Osteocyte (in vitro differentiated cells): ENCODE measurements around the gene COLEC12. TPM values are rescaled to one million over a fixed set of nuclear protein-coding genes. Genes with fewer than 3 reads are reported as not detected.

Experiments
- DNase-seq: peaks from one replicate; pipeline ENCODE4 v3.0.0; 2021; ENCODE audit warnings: mixed read lengths; ENCODE audit not compliant: unreplicated experiment; ENCODE audit errors: extremely low spot score
- H3K27ac Mint-ChIP-seq: one replicate; pipeline ENCODE4 v1.8.0; 2021; ENCODE audit warnings: mild to moderate bottlenecking, mixed read lengths; ENCODE audit not compliant: unreplicated experiment
- H3K27me3 Mint-ChIP-seq: one replicate; pipeline ENCODE4 v1.8.0; 2021; ENCODE audit warnings: mixed read lengths; ENCODE audit not compliant: unreplicated experiment
- H3K36me3 Mint-ChIP-seq: one replicate; pipeline ENCODE4 v1.8.0; 2021; ENCODE audit warnings: mixed read lengths; ENCODE audit not compliant: unreplicated experiment
- H3K4me1 Mint-ChIP-seq: one replicate; pipeline ENCODE4 v1.8.0; 2021; ENCODE audit warnings: mixed read lengths; ENCODE audit not compliant: unreplicated experiment
- H3K4me3 Mint-ChIP-seq: one replicate; pipeline ENCODE4 v1.8.0; 2021; ENCODE audit warnings: mild to moderate bottlenecking, moderate library complexity, mixed read lengths; ENCODE audit not compliant: unreplicated experiment
- H3K9me3 Mint-ChIP-seq: one replicate; pipeline ENCODE4 v1.8.0; 2021; ENCODE audit warnings: mixed read lengths; ENCODE audit not compliant: unreplicated experiment
- total RNA-seq: library from RNA; stranded (reverse); gene quantifications from 2 replicates; pipeline ENCODE4 v1.2.1, GENCODE V29; 2021
- TF ChIP-seq, protein P1 (sequence below): fragments of 200-600 bp; sonication (generic); IDR thresholded peaks from 2 replicates; pipeline ENCODE4 v1.5.0; 2021; ENCODE audit warnings: antibody characterized with exemption, mild to moderate bottlenecking, moderate library complexity

COLEC12 gene
- total RNA-seq, 1 donor from 2014 or later, result 113 TPM

GRCh38 chr18:484749-485464 is 15.6 kb downstream of the COLEC12 start:
- Mint-ChIP-seq H3K36me3 (peaks cover 16% of the 10 kb centered on the region), H3K4me3 (no peak overlapping the region), H3K4me1 (peaks cover 60% of the 10 kb centered on the region), H3K9me3 (peaks cover 9% of the 10 kb centered on the region), H3K27ac (peak overlapping the region; percentile 31), H3K27me3 (no peaks in the 10 kb centered on the region)
- no peak for DNase-seq
- TF ChIP-seq, protein P1, sequence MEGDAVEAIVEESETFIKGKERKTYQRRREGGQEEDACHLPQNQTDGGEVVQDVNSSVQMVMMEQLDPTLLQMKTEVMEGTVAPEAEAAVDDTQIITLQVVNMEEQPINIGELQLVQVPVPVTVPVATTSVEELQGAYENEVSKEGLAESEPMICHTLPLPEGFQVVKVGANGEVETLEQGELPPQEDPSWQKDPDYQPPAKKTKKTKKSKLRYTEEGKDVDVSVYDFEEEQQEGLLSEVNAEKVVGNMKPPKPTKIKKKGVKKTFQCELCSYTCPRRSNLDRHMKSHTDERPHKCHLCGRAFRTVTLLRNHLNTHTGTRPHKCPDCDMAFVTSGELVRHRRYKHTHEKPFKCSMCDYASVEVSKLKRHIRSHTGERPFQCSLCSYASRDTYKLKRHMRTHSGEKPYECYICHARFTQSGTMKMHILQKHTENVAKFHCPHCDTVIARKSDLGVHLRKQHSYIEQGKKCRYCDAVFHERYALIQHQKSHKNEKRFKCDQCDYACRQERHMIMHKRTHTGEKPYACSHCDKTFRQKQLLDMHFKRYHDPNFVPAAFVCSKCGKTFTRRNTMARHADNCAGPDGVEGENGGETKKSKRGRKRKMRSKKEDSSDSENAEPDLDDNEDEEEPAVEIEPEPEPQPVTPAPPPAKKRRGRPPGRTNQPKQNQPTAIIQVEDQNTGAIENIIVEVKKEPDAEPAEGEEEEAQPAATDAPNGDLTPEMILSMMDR, result no peak

- Mint-ChIP-seq H3K27me3 (no peaks in the 10 kb centered on the region), H3K27ac (peak overlapping the region; percentile 97), H3K4me1 (peaks cover 68% of the 10 kb centered on the region), H3K9me3 (no peaks in the 10 kb centered on the region), H3K4me3 (peak overlapping the region; percentile 61), H3K36me3 (peaks cover 10% of the 10 kb centered on the region)
- DNase-seq, result no peak
- TF ChIP-seq, protein P1, result no peak
Measured at GRCh38 chr18:478681-479080, 21.8 kb downstream of the COLEC12 start.

- Mint-ChIP-seq H3K27ac (no peak overlapping the region), H3K4me3 (no peak overlapping the region), H3K36me3 (peaks cover 10% of the 10 kb centered on the region), H3K27me3 (no peaks in the 10 kb centered on the region), H3K9me3 (no peaks in the 10 kb centered on the region), H3K4me1 (peaks cover 74% of the 10 kb centered on the region)
- TF ChIP-seq, protein P1, result no peak
- DNase-seq, result no peak
Measured at GRCh38 chr18:477565-477964, 22.9 kb downstream of the COLEC12 start.

GRCh38 chr18:476251-476664 is 24.2 kb downstream of the COLEC12 start:
- Mint-ChIP-seq H3K4me3 (no peak overlapping the region), H3K27me3 (no peaks in the 10 kb centered on the region), H3K9me3 (no peaks in the 10 kb centered on the region), H3K4me1 (peaks cover 84% of the 10 kb centered on the region), H3K27ac (peak overlapping the region; percentile 88), H3K36me3 (peaks cover 10% of the 10 kb centered on the region)
- DNase-seq, result no peak
- TF ChIP-seq, protein P1, result no peak

DNA sequence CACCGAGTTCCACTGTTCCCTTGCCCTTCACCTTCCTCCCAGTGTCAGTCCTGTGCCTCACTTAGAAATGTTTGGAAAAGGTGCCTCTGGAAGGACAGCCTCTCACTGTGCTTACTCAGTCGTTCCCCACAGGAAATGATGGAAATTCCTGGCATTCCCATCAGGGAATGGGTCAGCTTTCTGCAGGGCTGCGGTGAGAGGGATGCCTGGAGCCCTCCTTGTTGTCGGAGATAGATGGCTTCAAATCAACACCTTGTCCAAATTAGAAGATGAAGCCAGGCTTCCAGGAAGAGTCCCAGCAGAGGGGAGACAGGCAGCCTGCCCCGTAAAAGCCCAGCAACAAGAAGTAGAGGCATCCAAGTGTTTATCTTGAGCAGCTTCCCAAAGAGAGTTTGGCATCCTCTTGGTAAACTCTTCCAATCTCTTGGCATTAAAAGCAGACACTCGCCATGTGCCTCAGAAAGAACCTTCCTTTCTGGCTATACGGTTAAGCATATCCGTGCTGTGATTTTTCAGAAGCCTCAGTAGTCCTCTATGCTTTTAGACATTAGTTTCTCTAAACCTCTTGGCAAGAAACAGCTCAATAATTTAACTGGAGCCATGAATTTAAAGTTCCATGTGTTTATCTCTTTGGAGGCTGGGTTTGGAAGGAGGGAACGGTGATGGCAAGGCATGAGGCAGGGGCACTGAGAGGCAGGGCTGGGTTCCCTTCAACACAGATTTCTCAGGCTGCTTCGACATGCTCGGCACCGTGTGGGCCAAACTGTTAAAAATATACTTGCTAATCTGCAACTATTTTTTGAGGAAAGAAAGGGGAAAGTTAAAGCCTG is 25.1 kb downstream of the COLEC12 start:
- TF ChIP-seq, protein P1, result no peak
- H3K36me3 Mint-ChIP-seq, result peaks cover 6% of the 10 kb centered on the region
- no peaks in the 10 kb centered on the region for H3K9me3 Mint-ChIP-seq
- H3K4me3 Mint-ChIP-seq, result peak overlapping the region; percentile 30
- no peaks in the 10 kb centered on the region for H3K27me3 Mint-ChIP-seq
- DNase-seq, result no peak
- peak overlapping the region; percentile 88 for H3K27ac Mint-ChIP-seq
- H3K4me1 Mint-ChIP-seq, result peaks cover 87% of the 10 kb centered on the region
